Suprapubic skin (tissue), 4 donors: ENCODE results near the gene CMSS1. TPM values are rescaled to one million over a fixed set of nuclear protein-coding genes. Genes with fewer than 3 reads are reported as not detected.

Source experiments
- DNase-seq, 2 donors: peaks; one replicate each; pipeline ENCODE4 v3.0.0-alpha.2; 2019; ENCODE audit warnings: low spot score in 2 of 2
- H3K27ac ChIP-seq: fragments of 200-600 bp; sonication (generic); one replicate; pipeline ENCODE4 v1.5.1; 2019
- H3K27me3 ChIP-seq: fragments of 200-600 bp; sonication (generic); one replicate; pipeline ENCODE4 v1.5.1; 2019
- H3K36me3 ChIP-seq: fragments of 200-600 bp; sonication (generic); one replicate; pipeline ENCODE4 v1.5.1; 2019
- H3K4me1 ChIP-seq: fragments of 200-600 bp; sonication (generic); one replicate; pipeline ENCODE4 v1.5.1; 2019
- H3K4me3 ChIP-seq: fragments of 200-600 bp; sonication (generic); one replicate; pipeline ENCODE4 v1.5.1; 2019; ENCODE audit warnings: mild to moderate bottlenecking
- H3K9me3 ChIP-seq: fragments of 200-600 bp; sonication (generic); one replicate; pipeline ENCODE4 v1.5.1; 2019
- CTCF ChIP-seq, 2 donors: fragments of 200-600 bp in 1 of 2; fragments of 450-650 bp in 1 of 2; sonication (generic) in 1 of 2; IDR thresholded peaks; one replicate each; pipeline ENCODE4 v1.5.1; 2016 to 2019; ENCODE audit warnings: antibody characterized with exemption in 2 of 2, mild to moderate bottlenecking in 1 of 2, moderate library complexity in 1 of 2
- EP300 ChIP-seq: sonication (generic); formaldehyde crosslinking; IDR thresholded peaks from one replicate; pipeline ENCODE4 v1.6.1; 2017; ENCODE audit warnings: antibody characterized with exemption
- POLR2A ChIP-seq, 2 donors: fragments of 450-650 bp; IDR thresholded peaks; one replicate each; pipeline ENCODE4 v1.6.1; 2017; ENCODE audit warnings: antibody characterized with exemption in 2 of 2, mild to moderate bottlenecking in 2 of 2, moderate library complexity in 2 of 2
- POLR2AphosphoS5 ChIP-seq, 3 donors: sonication (generic); formaldehyde crosslinking; IDR thresholded peaks; one replicate each; pipeline ENCODE4 v1.6.1; 2017; ENCODE audit warnings: antibody characterized with exemption in 3 of 3
- WGBS: methylation state at CpG from one replicate; pipeline ENCODE4 v1.1.5; 2018; 5-methylcytosine and 5-hydroxymethylcytosine counted together
- total RNA-seq, 4 donors: library from RNA; depleted of rRNA; stranded (reverse); fragments of >200 nt; gene quantifications; one replicate each; pipeline ENCODE4 v1.1.0, GENCODE V29; 2016

Gene CMSS1
- total RNA-seq, 4 donors from 2014 or later: 13.2 to 17.1 (median 13.5) TPM

GRCh38 chr3:99966662-99967416 lies 149.2 kb downstream of the CMSS1 start:
- Histone ChIP-seq H3K4me3 (no peak overlapping the region), H3K4me1 (peaks cover 56% of the 10 kb centered on the region), H3K27me3 (no peaks in the 10 kb centered on the region), H3K9me3 (no peaks in the 10 kb centered on the region), H3K27ac (peak overlapping the region; percentile 70), H3K36me3 (no peaks in the 10 kb centered on the region)
- no peak for DNase-seq
- WGBS: 82% methylated on average over 7 of the region's 7 CpGs
- TF ChIP-seq POLR2AphosphoS5 (IDR thresholded peaks at IDR 0.05) (no peak), CTCF (IDR thresholded peaks at IDR 0.05) (no peak), EP300 (no peak), POLR2A (IDR thresholded peaks at IDR 0.05) (no peak)

- H3K4me1 ChIP-seq: peaks cover 53% of the 10 kb centered on the region
- peak overlapping the region; percentile 70 for H3K27ac ChIP-seq
- no peak overlapping the region for H3K4me3 ChIP-seq
- H3K36me3 ChIP-seq: no peaks in the 10 kb centered on the region
- no peak for TF ChIP-seq POLR2A (IDR thresholded peaks at IDR 0.05)
- TF ChIP-seq POLR2AphosphoS5 (IDR thresholded peaks at IDR 0.05): peak in 1 of 3 donors; percentile 30
- no peak for DNase-seq
- 59% methylated on average over 2 of the region's 2 CpGs for WGBS
- H3K9me3 ChIP-seq: no peaks in the 10 kb centered on the region
- H3K27me3 ChIP-seq: no peaks in the 10 kb centered on the region
Measured at GRCh38 chr3:99967796-99968195, 150.1 kb downstream of the CMSS1 start.

- Histone ChIP-seq H3K27me3 (no peaks in the 10 kb centered on the region), H3K4me1 (peaks cover 53% of the 10 kb centered on the region), H3K27ac (peak overlapping the region; percentile 70), H3K36me3 (no peaks in the 10 kb centered on the region), H3K9me3 (no peaks in the 10 kb centered on the region), H3K4me3 (no peak overlapping the region)
- no peak for TF ChIP-seq CTCF (IDR thresholded peaks at IDR 0.05)
- TF ChIP-seq POLR2AphosphoS5 (IDR thresholded peaks at IDR 0.05): peak in 1 of 3 donors; percentile 28
- no peak for TF ChIP-seq EP300
- TF ChIP-seq POLR2A (IDR thresholded peaks at IDR 0.05): no peak
- no peak for DNase-seq
- WGBS: 51% methylated on average over 3 of the region's 3 CpGs
Measured at GRCh38 chr3:99969136-99969535, 151.5 kb downstream of the CMSS1 start.

GRCh38 chr3:99970198-99970597 lies 152.5 kb downstream of the CMSS1 start:
- TF ChIP-seq CTCF (IDR thresholded peaks at IDR 0.05) (no peak), POLR2AphosphoS5 (IDR thresholded peaks at IDR 0.05) (no peak), EP300 (no peak), POLR2A (IDR thresholded peaks at IDR 0.05) (no peak)
- H3K4me3 ChIP-seq: no peak overlapping the region
- no peaks in the 10 kb centered on the region for H3K9me3 ChIP-seq
- no peaks in the 10 kb centered on the region for H3K27me3 ChIP-seq
- no peak for DNase-seq
- no peaks in the 10 kb centered on the region for H3K36me3 ChIP-seq
- 85% methylated on average over 1 of the region's 1 CpG for WGBS
- no peak overlapping the region for H3K27ac ChIP-seq
- H3K4me1 ChIP-seq: peaks cover 50% of the 10 kb centered on the region

- Histone ChIP-seq H3K4me3 (no peak overlapping the region), H3K36me3 (no peaks in the 10 kb centered on the region), H3K9me3 (no peaks in the 10 kb centered on the region), H3K27ac (no peak overlapping the region), H3K4me1 (peaks cover 35% of the 10 kb centered on the region), H3K27me3 (no peaks in the 10 kb centered on the region)
- no peak for DNase-seq
- WGBS: 60% methylated on average over 3 of the region's 3 CpGs
- TF ChIP-seq CTCF (IDR thresholded peaks at IDR 0.05) (no peak), POLR2AphosphoS5 (IDR thresholded peaks at IDR 0.05) (no peak), EP300 (no peak), POLR2A (IDR thresholded peaks at IDR 0.05) (no peak)
Measured at GRCh38 chr3:99971761-99972160, 154.1 kb downstream of the CMSS1 start.
